GM21423 (cell line): Measurements from ENCODE around the gene TLE4.

Experiments
- ATAC-seq: cut with Tn5 transposase; IDR thresholded peaks from one replicate; pipeline ENCODE4 v1.9.1; 2021; ENCODE audit warnings: mild to moderate bottlenecking, moderate library complexity; ENCODE audit not compliant: unreplicated experiment

Gene TLE4

GRCh38 chr9:79765466-79765865, 193.7 kb downstream of the TLE4 start:
- no peak for ATAC-seq

- ATAC-seq, result no peak
Observed at GRCh38 chr9:79766091-79766490, 194.3 kb downstream of the TLE4 start.

- no peak for ATAC-seq
Observed at GRCh38 chr9:79768194-79768593, 196.4 kb downstream of the TLE4 start.

- ATAC-seq, result no peak
Observed at GRCh38 chr9:79769476-79770275, 197.9 kb downstream of the TLE4 start.

GRCh38 chr9:79774356-79774755, 202.6 kb downstream of the TLE4 start:
- ATAC-seq, result no peak
